NCI-H345 (cell line): ENCODE results near the gene FMC1.

ENCODE experiments used
- DNase-seq: peaks from one replicate; lab custom pipeline; 2025; lab: John Stamatoyannopoulos, UW

FMC1 gene

GRCh38 chr7:139374246-139374645 is 33.1 kb downstream of the FMC1 start:
- DNase-seq, result no peak

- no peak for DNase-seq
Observed at GRCh38 chr7:139382439-139382838, 41.3 kb downstream of the FMC1 start.

GRCh38 chr7:139384611-139385010 is 43.5 kb downstream of the FMC1 start:
- no peak for DNase-seq

GRCh38 chr7:139387594-139387993 is 46.5 kb downstream of the FMC1 start:
- no peak for DNase-seq

- no peak for DNase-seq
Observed at GRCh38 chr7:139389091-139389490, 48.0 kb downstream of the FMC1 start.

- DNase-seq, result no peak
Observed at GRCh38 chr7:139389774-139390173, 48.6 kb downstream of the FMC1 start.

GRCh38 chr7:139393621-139394211 is 52.6 kb downstream of the FMC1 start:
- no peak for DNase-seq

GRCh38 chr7:139394540-139394939 is 53.4 kb downstream of the FMC1 start:
- DNase-seq, result no peak
